Measurements from ENCODE around the gene SLC35F3.

DNA sequence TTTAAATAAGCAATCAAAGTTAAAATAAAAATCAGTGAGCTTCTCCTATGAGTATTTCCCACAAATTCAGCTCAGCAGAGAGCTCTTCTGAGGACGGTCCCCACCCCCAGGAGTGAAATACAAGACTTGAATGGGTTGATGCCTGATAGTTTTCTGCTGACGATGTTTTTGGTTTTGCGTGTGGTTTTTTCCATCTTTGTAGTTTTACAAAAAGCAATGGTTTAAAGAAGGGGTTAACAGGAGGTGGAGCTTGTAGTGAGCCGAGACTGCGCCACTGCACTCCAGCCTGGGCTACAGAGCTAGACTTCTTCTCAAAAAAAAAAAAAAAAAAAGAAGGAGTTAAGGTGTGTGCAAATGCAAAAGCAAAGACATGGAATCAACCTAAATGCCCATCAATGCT is 297.1 kb downstream of the SLC35F3 start:
- TF ChIP-seq RAD21 (IDR thresholded peaks at IDR 0.05) (no peak), FOXA1 (IDR thresholded peaks at IDR 0.05) (no peak), GABPA (IDR thresholded peaks at IDR 0.05 in 1 of 2, conservative IDR thresholded peaks at IDR 0.05 in 1 of 2) (no peak), TAF1 (conservative IDR thresholded peaks at IDR 0.05) (no peak), RXRA (IDR thresholded peaks at IDR 0.05) (no peak), JUND (IDR thresholded peaks at IDR 0.05) (no peak), SP1 (IDR thresholded peaks at IDR 0.05) (no peak), NR2F2 (IDR thresholded peaks at IDR 0.05) (no peak)
- TF ChIP-seq, protein P1, sequence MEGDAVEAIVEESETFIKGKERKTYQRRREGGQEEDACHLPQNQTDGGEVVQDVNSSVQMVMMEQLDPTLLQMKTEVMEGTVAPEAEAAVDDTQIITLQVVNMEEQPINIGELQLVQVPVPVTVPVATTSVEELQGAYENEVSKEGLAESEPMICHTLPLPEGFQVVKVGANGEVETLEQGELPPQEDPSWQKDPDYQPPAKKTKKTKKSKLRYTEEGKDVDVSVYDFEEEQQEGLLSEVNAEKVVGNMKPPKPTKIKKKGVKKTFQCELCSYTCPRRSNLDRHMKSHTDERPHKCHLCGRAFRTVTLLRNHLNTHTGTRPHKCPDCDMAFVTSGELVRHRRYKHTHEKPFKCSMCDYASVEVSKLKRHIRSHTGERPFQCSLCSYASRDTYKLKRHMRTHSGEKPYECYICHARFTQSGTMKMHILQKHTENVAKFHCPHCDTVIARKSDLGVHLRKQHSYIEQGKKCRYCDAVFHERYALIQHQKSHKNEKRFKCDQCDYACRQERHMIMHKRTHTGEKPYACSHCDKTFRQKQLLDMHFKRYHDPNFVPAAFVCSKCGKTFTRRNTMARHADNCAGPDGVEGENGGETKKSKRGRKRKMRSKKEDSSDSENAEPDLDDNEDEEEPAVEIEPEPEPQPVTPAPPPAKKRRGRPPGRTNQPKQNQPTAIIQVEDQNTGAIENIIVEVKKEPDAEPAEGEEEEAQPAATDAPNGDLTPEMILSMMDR (IDR thresholded peaks at IDR 0.05; ENCODE audit: low read depth, low read length, missing input control) = no peak
- TF ChIP-seq, protein P2, sequence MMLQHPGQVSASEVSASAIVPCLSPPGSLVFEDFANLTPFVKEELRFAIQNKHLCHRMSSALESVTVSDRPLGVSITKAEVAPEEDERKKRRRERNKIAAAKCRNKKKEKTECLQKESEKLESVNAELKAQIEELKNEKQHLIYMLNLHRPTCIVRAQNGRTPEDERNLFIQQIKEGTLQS (IDR thresholded peaks at IDR 0.05) = no peak
- TF ChIP-seq, protein P3, sequence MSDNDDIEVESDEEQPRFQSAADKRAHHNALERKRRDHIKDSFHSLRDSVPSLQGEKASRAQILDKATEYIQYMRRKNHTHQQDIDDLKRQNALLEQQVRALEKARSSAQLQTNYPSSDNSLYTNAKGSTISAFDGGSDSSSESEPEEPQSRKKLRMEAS (IDR thresholded peaks at IDR 0.05) = no peak
